Colon (tissue), 2 donors: ENCODE results near the gene EFS.
"Not testable (repeated sequence)": the region's sequence is repeated elsewhere in the genome, so short reads cannot be mapped to it uniquely, and the experiment has no call there.

Source experiments
- FAIRE-seq: peaks from 2 replicates; lab custom pipeline; 2012; peaks lifted over from hg19 to GRCh38; lab: Jason Lieb, UNC
- donor health status: control.
- donor health status: control.

The EFS gene

GRCh38 chr14:23356662-23357061 lies 8.3 kb downstream of the EFS start:
- no peak for FAIRE-seq

- no peak for FAIRE-seq
These were observed 9.0 kb downstream of the EFS start for GRCh38 chr14:23355871-23356435.

- FAIRE-seq = no peak
These were observed 10.0 kb downstream of the EFS start for GRCh38 chr14:23354990-23355389.

- FAIRE-seq = no peak
These were observed 11.6 kb downstream of the EFS start for GRCh38 chr14:23353433-23353780.

- no peak for FAIRE-seq
These were observed 12.2 kb downstream of the EFS start, which contains the start of gene SLC22A17 for GRCh38 chr14:23352506-23353432. TSS of gene SLC22A17 (minus strand) at chr14:23352887.

GRCh38 chr14:23351681-23352505 lies 13.1 kb downstream of the EFS start:
- no peak for FAIRE-seq

- FAIRE-seq = no peak
These were observed 15.7 kb downstream of the EFS start for GRCh38 chr14:23349156-23349845.

- FAIRE-seq = no peak
These were observed 16.7 kb downstream of the EFS start for GRCh38 chr14:23348297-23348655.

GRCh38 chr14:23347406-23348296 lies 17.3 kb downstream of the EFS start:
- FAIRE-seq = no peak

GRCh38 chr14:23346693-23347405 lies 18.1 kb downstream of the EFS start:
- FAIRE-seq = no peak

- no peak for FAIRE-seq
These were observed 18.8 kb downstream of the EFS start for GRCh38 chr14:23345987-23346692.

- FAIRE-seq = no peak
These were observed 20.5 kb downstream of the EFS start for GRCh38 chr14:23344481-23344880.

GRCh38 chr14:23339506-23340268 lies 25.3 kb downstream of the EFS start:
- no peak for FAIRE-seq

- no peak for FAIRE-seq
These were observed 29.3 kb downstream of the EFS start for GRCh38 chr14:23335623-23336022.

GRCh38 chr14:23327947-23328744 lies 36.8 kb downstream of the EFS start:
- no peak for FAIRE-seq

GRCh38 chr14:23326491-23327332 lies 38.3 kb downstream of the EFS start:
- FAIRE-seq = no peak

- not testable (repeated sequence) for FAIRE-seq
These were observed 39.2 kb downstream of the EFS start for GRCh38 chr14:23325746-23326145.
